GM23338 (cell line): ENCODE data around the gene INTS6. TPM values are rescaled to one million over a fixed set of nuclear protein-coding genes. Genes with fewer than 3 reads are reported as not detected.

Source experiments
- ATAC-seq: fragments of 200-7000 bp; cut with Tn5 transposase; 3 replicates; pipeline ENCODE4 v1.9.1; 2020
- DNase-seq: peaks from one replicate; pipeline ENCODE4 v3.0.0-alpha.2; 2015; ENCODE audit warnings: low spot score
- H2AFZ ChIP-seq: fragments of 200-600 bp; sonication (generic); 2 replicates; pipeline ENCODE4 v1.8.0; 2016; ENCODE audit warnings: antibody characterized with exemption, mild to moderate bottlenecking, moderate library complexity
- H3F3A ChIP-seq: fragments of 200-600 bp; sonication (generic); replicated peaks from 2 replicates; pipeline ENCODE4 v1.8.0; 2017; ENCODE audit warnings: antibody characterized with exemption, mixed run types, low read depth
- H3K27ac ChIP-seq: fragments of 200-600 bp; sonication (generic); 2 replicates; pipeline ENCODE4 v1.6.1; 2016; ENCODE audit warnings: low read depth
- H3K27me3 ChIP-seq: fragments of 200-600 bp; sonication (generic); 2 replicates; pipeline ENCODE4 v1.8.0; 2016; ENCODE audit warnings: mild to moderate bottlenecking, mixed run types, moderate library complexity; ENCODE audit not compliant: insufficient read depth
- H3K36me3 ChIP-seq: fragments of 200-600 bp; sonication (generic); 2 replicates; pipeline ENCODE4 v1.8.0; 2016; ENCODE audit warnings: mild to moderate bottlenecking; ENCODE audit not compliant: insufficient read depth
- H3K4me1 ChIP-seq: fragments of 200-600 bp; sonication (generic); 2 replicates; pipeline ENCODE4 v1.8.0; 2016; ENCODE audit warnings: mild to moderate bottlenecking, moderate library complexity; ENCODE audit not compliant: insufficient read depth
- H3K4me2 ChIP-seq: fragments of 200-600 bp; sonication (generic); 2 replicates; pipeline ENCODE4 v1.7.1; 2017; ENCODE audit warnings: mixed run types
- H3K4me3 ChIP-seq: fragments of 200-600 bp; sonication (generic); 2 replicates; pipeline ENCODE4 v1.6.1; 2016; ENCODE audit warnings: mixed run types
- H3K79me2 ChIP-seq: fragments of 200-600 bp; sonication (generic); replicated peaks from 2 replicates; pipeline ENCODE4 v1.8.0; 2017; ENCODE audit warnings: mild to moderate bottlenecking; ENCODE audit not compliant: insufficient read depth
- H3K9me2 ChIP-seq: fragments of 200-600 bp; sonication (generic); 2 replicates; pipeline ENCODE4 v1.8.0; 2017; ENCODE audit not compliant: insufficient read depth
- H4K20me1 ChIP-seq: fragments of 200-600 bp; sonication (generic); replicated peaks from 2 replicates; pipeline ENCODE4 v1.8.0; 2017; ENCODE audit warnings: mild to moderate bottlenecking; ENCODE audit not compliant: insufficient read depth
- H3K27ac Mint-ChIP-seq: 2 replicates; pipeline ENCODE4 v1.8.0; 2020; ENCODE audit warnings: inconsistent platforms, mild to moderate bottlenecking, moderate library complexity, mixed read lengths
- H3K27me3 Mint-ChIP-seq: 3 replicates; pipeline ENCODE4 v1.8.0; 2022; ENCODE audit warnings: low read depth, mild to moderate bottlenecking, moderate library complexity, mixed read lengths, inconsistent platforms; ENCODE audit not compliant: insufficient read depth, poor library complexity
- H3K36me3 Mint-ChIP-seq: 3 replicates; pipeline ENCODE4 v1.8.0; 2021; ENCODE audit warnings: low read depth, mild to moderate bottlenecking, inconsistent platforms, moderate library complexity, mixed read lengths
- H3K4me1 Mint-ChIP-seq: 3 replicates; pipeline ENCODE4 v1.8.0; 2020; ENCODE audit warnings: mild to moderate bottlenecking, inconsistent platforms, mixed read lengths
- H3K4me3 Mint-ChIP-seq: 3 replicates; pipeline ENCODE4 v1.8.0; 2021; ENCODE audit warnings: moderate library complexity, mild to moderate bottlenecking, inconsistent platforms, mixed read lengths
- H3K9me3 Mint-ChIP-seq: 3 replicates; pipeline ENCODE4 v1.8.0; 2020; ENCODE audit warnings: moderate library complexity, mild to moderate bottlenecking, inconsistent platforms, mixed read lengths
- JUNB ChIP-seq: IDR thresholded peaks from one replicate; pipeline ENCODE4 v1.6.1; 2016; ENCODE audit warnings: antibody characterized with exemption; ENCODE audit not compliant: unreplicated experiment
- POLR2AphosphoS5 ChIP-seq: IDR thresholded peaks from 2 replicates; pipeline ENCODE4 v1.6.1; 2016; ENCODE audit warnings: antibody characterized with exemption, low read depth
- ZNF462 ChIP-seq: fragments of 250-450 bp; sonication (Bioruptor Pico); IDR thresholded peaks from 2 replicates; pipeline ENCODE4 v1.5.0; 2020; ENCODE audit warnings: mild to moderate bottlenecking, moderate library complexity
- polyA plus RNA-seq: library from polyadenylated mRNA; unstranded; fragments of >200 nt; fragmentation: Nextera tagmentation; extraction: Ambion mirVana; gene quantifications from 2 replicates; pipeline ENCODE4 v1.2.1, GENCODE V29; 2016
- total RNA-seq: library from RNA; depleted of rRNA; stranded (reverse); fragments of >200 nt; shearing (Covaris generic); gene quantifications from 2 replicates; pipeline ENCODE4 v1.2.3, GENCODE V29; 2014
- TF ChIP-seq, protein P1 (sequence below), 2 experiments: fragments of 200-600 bp in 1 of 2; sonication (generic) in 1 of 2; conservative IDR thresholded peaks; 2 replicates each; pipeline versions ENCODE4 v1.5.1 to v1.6.1; 2016 to 2017; ENCODE audit warnings: antibody characterized with exemption in 2 of 2, low read depth in 2 of 2, mild to moderate bottlenecking in 2 of 2, moderate library complexity in 1 of 2

INTS6 gene
- total and polyA plus RNA-seq, 2 experiments from 2014 or later = 24.8 to 38.6 TPM

DNA sequence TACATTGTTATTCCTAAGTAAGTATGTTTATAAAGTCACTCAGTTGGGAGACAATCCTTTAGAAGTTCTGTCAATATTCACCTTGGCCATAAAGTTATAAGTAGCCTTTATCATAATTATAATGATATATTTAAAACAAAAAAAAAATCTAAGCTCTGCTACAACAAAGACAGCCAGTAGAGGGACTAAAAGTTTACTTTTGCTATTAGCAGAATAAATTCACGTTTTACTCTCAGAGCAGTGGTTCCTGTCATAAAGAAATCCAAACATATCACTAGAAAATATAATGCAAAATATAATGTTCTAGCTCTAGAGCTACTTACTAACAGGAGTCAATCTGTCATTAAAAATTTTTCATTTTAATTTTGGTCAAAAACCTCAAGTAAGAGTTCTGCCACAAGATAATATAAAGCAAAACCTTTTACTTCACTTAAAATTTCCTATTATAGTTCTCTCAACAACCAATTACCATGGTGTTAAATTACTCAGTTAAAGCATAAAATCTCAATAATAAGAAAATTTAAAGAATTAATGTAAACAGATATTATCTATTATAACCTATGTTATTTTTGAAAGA is 17.7 kb downstream of the INTS6 start:
- H3K36me3 ChIP-seq = no peaks in the 10 kb centered on the region
- no peak overlapping the region for H3K4me3 ChIP-seq
- no peak overlapping the region for H3K4me2 ChIP-seq
- no peaks in the 10 kb centered on the region for H3K9me2 ChIP-seq
- Mint-ChIP-seq H3K4me1 (peaks cover 36% of the 10 kb centered on the region), H3K27me3 (peaks cover 2% of the 10 kb centered on the region), H3K9me3 (no peaks in the 10 kb centered on the region), H3K36me3 (peaks cover 4% of the 10 kb centered on the region; the same call in 2 of the 3 replicates), H3K27ac (no peak overlapping the region), H3K4me3 (no peak overlapping the region)
- peaks cover 6% of the 10 kb centered on the region; the same call in 1 of the 2 replicates for H3K79me2 ChIP-seq
- H3K27me3 ChIP-seq = no peaks in the 10 kb centered on the region
- peak; percentile 39 for DNase-seq
- TF ChIP-seq, protein P1, sequence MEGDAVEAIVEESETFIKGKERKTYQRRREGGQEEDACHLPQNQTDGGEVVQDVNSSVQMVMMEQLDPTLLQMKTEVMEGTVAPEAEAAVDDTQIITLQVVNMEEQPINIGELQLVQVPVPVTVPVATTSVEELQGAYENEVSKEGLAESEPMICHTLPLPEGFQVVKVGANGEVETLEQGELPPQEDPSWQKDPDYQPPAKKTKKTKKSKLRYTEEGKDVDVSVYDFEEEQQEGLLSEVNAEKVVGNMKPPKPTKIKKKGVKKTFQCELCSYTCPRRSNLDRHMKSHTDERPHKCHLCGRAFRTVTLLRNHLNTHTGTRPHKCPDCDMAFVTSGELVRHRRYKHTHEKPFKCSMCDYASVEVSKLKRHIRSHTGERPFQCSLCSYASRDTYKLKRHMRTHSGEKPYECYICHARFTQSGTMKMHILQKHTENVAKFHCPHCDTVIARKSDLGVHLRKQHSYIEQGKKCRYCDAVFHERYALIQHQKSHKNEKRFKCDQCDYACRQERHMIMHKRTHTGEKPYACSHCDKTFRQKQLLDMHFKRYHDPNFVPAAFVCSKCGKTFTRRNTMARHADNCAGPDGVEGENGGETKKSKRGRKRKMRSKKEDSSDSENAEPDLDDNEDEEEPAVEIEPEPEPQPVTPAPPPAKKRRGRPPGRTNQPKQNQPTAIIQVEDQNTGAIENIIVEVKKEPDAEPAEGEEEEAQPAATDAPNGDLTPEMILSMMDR (conservative IDR thresholded peaks at IDR 0.05; ENCODE audit: low read depth in 2 of 2) = peak in 1 of 2 experiments; percentile 74; a peak in 3 of 4 replicates
- no peak for TF ChIP-seq POLR2AphosphoS5
- H3F3A ChIP-seq = no peaks in the 10 kb centered on the region
- H3K4me1 ChIP-seq = peaks cover 25% of the 10 kb centered on the region
- no peak overlapping the region for H3K27ac ChIP-seq
- ATAC-seq = no peak
- H4K20me1 ChIP-seq = no peaks in the 10 kb centered on the region
- H2AFZ ChIP-seq = no peak overlapping the region

DNA sequence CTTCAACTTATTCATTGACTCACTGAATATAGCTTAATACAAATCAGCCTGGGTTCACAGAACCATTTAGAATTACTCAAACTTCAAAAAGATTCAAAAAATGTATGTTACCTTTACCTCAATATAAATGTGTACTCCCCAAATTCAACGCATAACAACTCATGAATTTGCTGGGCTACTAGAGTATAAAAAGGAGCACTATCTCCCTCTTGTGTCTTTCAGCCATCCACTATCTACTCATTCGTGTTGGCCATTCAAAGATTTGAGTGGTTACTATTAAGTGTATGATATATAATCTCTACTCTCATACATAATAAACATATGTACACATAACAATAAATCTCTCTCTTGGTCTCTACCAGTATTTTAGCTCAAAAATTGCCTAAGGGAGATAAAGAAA is 20.3 kb downstream of the INTS6 start:
- TF ChIP-seq ZNF462 (no peak), JUNB (no peak)
- TF ChIP-seq, protein P1 (conservative IDR thresholded peaks at IDR 0.05; ENCODE audit: low read depth in 2 of 2) = peak; percentile 32 to 58
- H3K4me3 Mint-ChIP-seq = no peak overlapping the region

More for the DNA sequence above, 20.3 kb downstream of the INTS6 start:
- H3K27ac ChIP-seq = no peak overlapping the region
- H3K4me2 ChIP-seq = no peak overlapping the region
- peaks cover 27% of the 10 kb centered on the region for H3K79me2 ChIP-seq
- no peaks in the 10 kb centered on the region for H4K20me1 ChIP-seq
- H3K9me2 ChIP-seq = no peaks in the 10 kb centered on the region
- Mint-ChIP-seq H3K36me3 (peaks cover 26% of the 10 kb centered on the region; the same call in 2 of the 3 replicates), H3K27ac (no peak overlapping the region; the same call in 1 of the 2 replicates), H3K27me3 (peaks cover 2% of the 10 kb centered on the region), H3K4me1 (peaks cover 40% of the 10 kb centered on the region), H3K9me3 (no peaks in the 10 kb centered on the region; the same call in 2 of the 3 replicates)
- peak; percentile 24; the same call in 1 of the 3 replicates for ATAC-seq
- no peaks in the 10 kb centered on the region for H3K27me3 ChIP-seq
- DNase-seq = peak; percentile 24
- H2AFZ ChIP-seq = no peak overlapping the region
- no peak overlapping the region for H3K4me3 ChIP-seq
- H3F3A ChIP-seq = no peaks in the 10 kb centered on the region
- no peaks in the 10 kb centered on the region for H3K36me3 ChIP-seq
- peaks cover 25% of the 10 kb centered on the region for H3K4me1 ChIP-seq
